NB4 (cell line): ENCODE measurements around the gene MRPL48.
"Not testable (repeated sequence)": the region's sequence is repeated elsewhere in the genome, so short reads cannot be mapped to it uniquely, and the experiment has no call there.

ENCODE experiments used
- DNase-seq: peaks from one replicate; pipeline ENCODE4 v3.0.0; 2010; ENCODE audit warnings: low read depth
- H3K4me3 ChIP-seq: one replicate; pipeline ENCODE4 v1.5.1; 2011; ENCODE audit warnings: mild to moderate bottlenecking, low read depth, low read length, moderate library complexity
- CTCF ChIP-seq: IDR thresholded peaks from one replicate; pipeline ENCODE4 v1.5.1; 2012; ENCODE audit warnings: low read depth, low read length
- MAX ChIP-seq: IDR thresholded peaks from 2 replicates; pipeline ENCODE4 v1.6.1; 2011; ENCODE audit warnings: low read depth, low read length
- MYC ChIP-seq: IDR thresholded peaks from 2 replicates; pipeline ENCODE4 v1.6.1; 2011; ENCODE audit warnings: low read depth, low read length
- POLR2A ChIP-seq: IDR thresholded peaks from 2 replicates; pipeline ENCODE4 v1.6.1; 2011; ENCODE audit warnings: mild to moderate bottlenecking; ENCODE audit not compliant: insufficient read length; ENCODE audit errors: extremely low read depth

Gene MRPL48

GRCh38 chr11:73750228-73750627 lies 37.4 kb upstream of the MRPL48 start:
- TF ChIP-seq MYC (no peak), MAX (no peak), POLR2A (no peak), CTCF (no peak)
- no peak for DNase-seq
- H3K4me3 ChIP-seq, result no peak overlapping the region

GRCh38 chr11:73750862-73751261 lies 36.8 kb upstream of the MRPL48 start:
- DNase-seq, H3K4me3 ChIP-seq: not testable (repeated sequence)

- no peak for DNase-seq
- TF ChIP-seq CTCF (no peak), POLR2A (no peak), MYC (no peak), MAX (no peak)
These were observed 35.3 kb upstream of the MRPL48 start for GRCh38 chr11:73752216-73752867.

GRCh38 chr11:73752903-73753302 lies 34.8 kb upstream of the MRPL48 start:
- TF ChIP-seq POLR2A, result no peak
- TF ChIP-seq CTCF, result no peak
- no peak for TF ChIP-seq MYC
- TF ChIP-seq MAX, result no peak
- no peak for DNase-seq
- H3K4me3 ChIP-seq, result no peak overlapping the region

More at GRCh38 chr11:73752216-73752867, 35.3 kb upstream of the MRPL48 start:
- no peak overlapping the region for H3K4me3 ChIP-seq

- no peak for TF ChIP-seq CTCF
- no peak for TF ChIP-seq MAX
- no peak for TF ChIP-seq MYC
- TF ChIP-seq POLR2A, result no peak
These were observed 33.7 kb upstream of the MRPL48 start for GRCh38 chr11:73753938-73754337.

GRCh38 chr11:73755670-73756069 lies 32.0 kb upstream of the MRPL48 start:
- H3K4me3 ChIP-seq, result no peak overlapping the region
- no peak for DNase-seq
- TF ChIP-seq MYC, result no peak
- no peak for TF ChIP-seq MAX
- no peak for TF ChIP-seq CTCF
- no peak for TF ChIP-seq POLR2A

More at GRCh38 chr11:73753938-73754337, 33.7 kb upstream of the MRPL48 start:
- H3K4me3 ChIP-seq, result no peak overlapping the region
- DNase-seq, result no peak
